GM12874 (cell line): ENCODE measurements around the gene MIF.

Experiments used
- TF ChIP-seq, protein P1 (sequence below): IDR thresholded peaks from 2 replicates; pipeline ENCODE4 v1.5.1; 2011; ENCODE audit warnings: low read depth, mild to moderate bottlenecking, control low read depth, low read length, moderate library complexity; ENCODE audit not compliant: insufficient read depth

The MIF gene

DNA sequence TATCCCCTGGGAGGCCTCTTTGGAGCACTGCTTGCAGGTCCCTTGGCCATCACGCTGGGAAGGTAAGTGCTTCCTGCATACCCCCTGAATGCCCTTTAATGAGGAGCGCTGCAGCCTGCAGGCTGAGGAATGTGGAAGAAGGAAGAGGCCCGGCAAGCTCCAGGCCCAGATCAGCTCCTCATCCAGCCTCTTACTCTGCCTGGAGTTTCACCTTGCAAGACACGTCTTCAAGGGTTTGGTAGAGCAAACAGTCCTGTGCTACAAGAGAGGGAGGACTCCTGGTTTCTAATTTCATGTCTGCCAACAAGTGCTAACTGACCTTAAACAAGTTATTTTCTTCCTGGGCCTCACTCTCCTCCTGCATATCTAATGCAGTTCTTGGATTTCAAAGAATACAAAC lies 25.6 kb upstream of the MIF start:
- TF ChIP-seq, protein P1, sequence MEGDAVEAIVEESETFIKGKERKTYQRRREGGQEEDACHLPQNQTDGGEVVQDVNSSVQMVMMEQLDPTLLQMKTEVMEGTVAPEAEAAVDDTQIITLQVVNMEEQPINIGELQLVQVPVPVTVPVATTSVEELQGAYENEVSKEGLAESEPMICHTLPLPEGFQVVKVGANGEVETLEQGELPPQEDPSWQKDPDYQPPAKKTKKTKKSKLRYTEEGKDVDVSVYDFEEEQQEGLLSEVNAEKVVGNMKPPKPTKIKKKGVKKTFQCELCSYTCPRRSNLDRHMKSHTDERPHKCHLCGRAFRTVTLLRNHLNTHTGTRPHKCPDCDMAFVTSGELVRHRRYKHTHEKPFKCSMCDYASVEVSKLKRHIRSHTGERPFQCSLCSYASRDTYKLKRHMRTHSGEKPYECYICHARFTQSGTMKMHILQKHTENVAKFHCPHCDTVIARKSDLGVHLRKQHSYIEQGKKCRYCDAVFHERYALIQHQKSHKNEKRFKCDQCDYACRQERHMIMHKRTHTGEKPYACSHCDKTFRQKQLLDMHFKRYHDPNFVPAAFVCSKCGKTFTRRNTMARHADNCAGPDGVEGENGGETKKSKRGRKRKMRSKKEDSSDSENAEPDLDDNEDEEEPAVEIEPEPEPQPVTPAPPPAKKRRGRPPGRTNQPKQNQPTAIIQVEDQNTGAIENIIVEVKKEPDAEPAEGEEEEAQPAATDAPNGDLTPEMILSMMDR: no peak

DNA sequence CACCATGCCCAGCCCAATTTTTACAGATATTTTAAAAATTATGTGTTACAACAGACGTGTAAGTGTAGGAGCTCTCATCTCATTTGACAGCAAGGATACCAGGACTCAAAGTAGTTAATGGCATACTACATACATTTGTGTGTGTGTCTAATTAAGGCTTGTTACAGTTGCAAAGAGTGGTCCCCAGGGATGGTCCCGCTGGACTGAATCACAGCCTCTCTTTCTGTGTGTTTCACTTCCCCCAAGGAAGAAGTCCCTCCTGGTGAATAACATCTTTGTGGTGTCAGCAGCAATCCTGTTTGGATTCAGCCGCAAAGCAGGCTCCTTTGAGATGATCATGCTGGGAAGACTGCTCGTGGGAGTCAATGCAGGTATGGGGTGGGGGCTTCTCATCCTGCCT lies 19.3 kb upstream of the MIF start:
- TF ChIP-seq, protein P1: no peak

DNA sequence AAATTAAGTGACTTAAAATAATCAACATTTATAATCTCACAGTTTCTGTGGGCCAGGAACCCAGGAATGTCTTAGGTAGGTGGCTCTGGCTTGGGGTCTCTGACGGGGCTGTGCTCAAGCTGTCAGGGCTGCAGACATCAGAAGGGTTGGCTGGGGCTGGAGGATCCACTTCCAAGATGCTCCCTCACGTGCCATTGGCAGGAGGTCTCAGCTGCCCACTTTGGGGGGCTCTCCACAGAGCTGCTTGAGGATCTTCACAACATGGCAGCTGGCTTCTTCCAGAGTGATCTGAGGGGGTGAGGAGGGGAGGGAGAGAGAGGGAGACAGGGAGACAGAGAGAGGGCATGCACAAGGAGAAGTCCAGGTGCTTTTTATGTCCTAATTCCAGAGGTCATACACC lies 18.4 kb upstream of the MIF start:
- TF ChIP-seq, protein P1: no peak

DNA sequence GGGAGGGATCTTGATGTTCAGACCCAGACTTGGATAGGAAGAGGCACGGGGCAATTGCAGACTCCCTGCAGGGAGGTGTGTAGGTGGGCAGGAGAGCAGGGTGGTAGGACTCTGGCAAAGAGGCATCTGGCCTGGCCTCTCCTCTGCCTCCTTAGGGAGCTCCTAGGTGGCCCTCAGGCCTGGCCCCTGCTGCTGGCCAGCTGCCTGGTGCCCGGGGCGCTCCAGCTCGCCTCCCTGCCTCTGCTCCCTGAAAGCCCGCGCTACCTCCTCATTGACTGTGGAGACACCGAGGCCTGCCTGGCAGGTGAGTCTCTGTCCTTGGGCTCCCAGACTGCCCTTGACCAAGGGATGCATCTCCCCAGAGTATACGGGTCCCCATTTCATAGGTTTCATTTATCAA lies 16.6 kb upstream of the MIF start:
- TF ChIP-seq, protein P1: no peak

DNA sequence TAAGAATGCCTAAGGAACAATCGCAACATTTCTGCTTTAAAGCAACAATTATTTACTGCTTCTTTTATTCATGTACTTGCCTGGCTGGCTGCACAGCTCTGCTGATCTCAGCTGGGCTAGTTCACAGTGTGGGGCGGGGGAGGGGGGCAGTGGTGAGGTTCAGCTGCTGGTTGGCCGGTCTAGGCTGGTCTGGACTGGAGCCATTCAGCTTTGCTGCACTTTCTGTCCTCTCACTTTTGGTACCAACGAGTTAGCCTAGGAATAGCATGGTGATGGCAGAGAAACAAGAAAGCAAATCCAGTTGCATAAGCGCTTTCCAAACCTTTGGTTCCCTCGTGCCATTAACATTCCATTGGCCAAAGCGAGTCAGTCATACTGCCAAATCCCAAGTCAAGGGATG lies 16.0 kb upstream of the MIF start:
- TF ChIP-seq, protein P1: no peak

DNA sequence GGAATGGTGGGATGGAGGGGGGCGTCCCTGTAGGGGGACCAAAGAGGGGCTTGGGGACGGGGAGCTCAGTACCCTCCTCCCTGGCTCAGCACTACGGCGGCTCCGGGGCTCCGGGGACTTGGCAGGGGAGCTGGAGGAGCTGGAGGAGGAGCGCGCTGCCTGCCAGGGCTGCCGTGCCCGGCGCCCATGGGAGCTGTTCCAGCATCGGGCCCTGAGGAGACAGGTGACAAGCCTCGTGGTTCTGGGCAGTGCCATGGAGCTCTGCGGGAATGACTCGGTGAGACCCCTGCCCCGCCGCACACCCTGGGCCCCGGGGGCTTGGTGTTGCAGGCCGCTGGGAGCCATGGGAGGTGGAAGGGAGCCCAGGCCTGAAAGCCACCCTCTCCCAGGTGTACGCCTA lies 11.8 kb upstream of the MIF start:
- TF ChIP-seq, protein P1: no peak

DNA sequence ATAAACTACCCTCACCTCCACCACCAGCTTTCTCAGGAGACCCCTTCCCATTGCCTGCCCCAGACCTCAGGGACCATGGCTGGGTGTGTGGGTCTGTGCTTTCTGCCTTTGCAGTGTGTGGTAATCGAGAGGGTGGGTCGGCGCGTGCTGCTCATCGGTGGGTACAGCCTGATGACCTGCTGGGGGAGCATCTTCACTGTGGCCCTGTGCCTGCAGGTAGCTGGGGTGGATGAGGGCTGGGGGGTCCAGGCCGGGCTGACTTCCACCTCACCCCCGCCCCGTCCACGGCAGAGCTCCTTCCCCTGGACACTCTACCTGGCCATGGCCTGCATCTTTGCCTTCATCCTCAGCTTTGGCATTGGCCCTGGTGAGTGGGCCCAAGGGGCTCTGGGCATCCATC lies 10.5 kb upstream of the MIF start:
- TF ChIP-seq, protein P1: no peak

DNA sequence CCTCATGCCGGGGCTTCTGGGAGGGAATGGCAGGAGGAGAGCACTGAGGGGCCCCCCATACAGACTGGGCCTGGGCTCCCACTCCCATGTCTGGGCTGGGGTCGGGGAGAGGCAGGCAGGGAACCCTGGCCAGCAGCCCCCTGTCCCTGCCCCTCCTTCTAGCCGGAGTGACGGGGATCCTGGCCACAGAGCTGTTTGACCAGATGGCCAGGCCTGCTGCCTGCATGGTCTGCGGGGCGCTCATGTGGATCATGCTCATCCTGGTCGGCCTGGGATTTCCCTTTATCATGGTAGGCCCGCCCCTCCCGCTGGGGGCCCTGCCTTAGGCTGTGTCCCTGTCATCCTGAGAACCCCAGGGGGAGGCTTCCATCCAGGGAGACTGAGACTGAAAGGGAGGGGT lies 10.0 kb upstream of the MIF start:
- TF ChIP-seq, protein P1: no peak
